Thyroid gland (tissue), 4 donors: ENCODE results near the gene ERF.
A peak's percentile ranks its signal among the peaks of the same experiment; 100 is the strongest.

Source experiments
- CTCF ChIP-seq, 6 experiments: fragments of 200-600 bp in 3 of 6; fragments of 450-650 bp in 3 of 6; sonication (generic) in 3 of 6; IDR thresholded peaks; one replicate each; pipeline ENCODE4 v1.5.1; 2016 to 2019; ENCODE audit warnings: antibody characterized with exemption in 6 of 6, mild to moderate bottlenecking in 2 of 6, inconsistent platforms in 1 of 6, moderate library complexity in 1 of 6
- POLR2A ChIP-seq, 2 donors: fragments of 450-650 bp; IDR thresholded peaks; one replicate each; pipeline ENCODE4 v1.6.1; 2017; ENCODE audit warnings: antibody characterized with exemption in 2 of 2, mild to moderate bottlenecking in 2 of 2, moderate library complexity in 1 of 2

DNA sequence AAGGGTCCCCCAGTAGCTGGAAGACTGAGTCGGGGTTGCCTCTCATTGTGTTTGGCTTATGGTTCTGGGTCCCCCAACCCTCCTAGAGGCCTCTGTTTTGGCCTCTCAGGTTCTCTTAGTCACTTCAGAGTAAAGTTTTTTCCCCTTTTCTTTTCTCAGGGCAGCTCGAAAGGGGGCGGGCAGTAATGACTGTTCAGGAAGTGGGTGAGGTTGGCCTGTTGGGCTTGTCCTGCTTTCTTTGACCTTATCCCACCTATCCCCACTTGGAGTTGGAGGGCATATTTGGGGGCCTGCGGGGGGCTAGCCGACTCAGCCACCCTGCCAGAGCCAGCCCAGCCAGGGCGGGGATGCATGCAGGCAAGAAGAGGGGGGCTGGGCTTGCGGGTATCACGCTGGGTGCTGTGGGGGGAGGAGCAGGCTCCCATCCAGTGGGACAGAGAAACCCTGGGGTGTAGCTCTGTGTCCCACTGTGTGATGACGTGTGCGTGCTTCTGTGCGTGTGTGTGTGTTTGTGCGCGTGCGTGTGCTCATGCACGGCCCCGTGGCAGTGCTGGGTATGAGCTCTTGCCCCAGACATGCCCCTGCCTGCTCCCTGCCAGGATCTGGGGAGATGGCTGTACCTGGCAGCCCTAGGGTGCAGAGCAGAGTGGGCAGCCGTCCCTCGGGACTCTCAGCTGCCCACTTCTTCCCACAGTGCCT is 15.6 kb upstream of the ERF start:
- TF ChIP-seq CTCF (IDR thresholded peaks at IDR 0.05) (no peak), POLR2A (IDR thresholded peaks at IDR 0.05) (peak in 1 of 2 donors; percentile 35)
